NCI-H2196 (cell line): ENCODE results near the gene PHF5A.
A peak's percentile ranks its signal among the peaks of the same experiment; 100 is the strongest.

Experiments used
- DNase-seq: peaks from one replicate; lab custom pipeline; 2025; ENCODE audit not compliant: unreplicated experiment; lab: John Stamatoyannopoulos, UW

The PHF5A gene, protein sequence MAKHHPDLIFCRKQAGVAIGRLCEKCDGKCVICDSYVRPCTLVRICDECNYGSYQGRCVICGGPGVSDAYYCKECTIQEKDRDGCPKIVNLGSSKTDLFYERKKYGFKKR

DNA sequence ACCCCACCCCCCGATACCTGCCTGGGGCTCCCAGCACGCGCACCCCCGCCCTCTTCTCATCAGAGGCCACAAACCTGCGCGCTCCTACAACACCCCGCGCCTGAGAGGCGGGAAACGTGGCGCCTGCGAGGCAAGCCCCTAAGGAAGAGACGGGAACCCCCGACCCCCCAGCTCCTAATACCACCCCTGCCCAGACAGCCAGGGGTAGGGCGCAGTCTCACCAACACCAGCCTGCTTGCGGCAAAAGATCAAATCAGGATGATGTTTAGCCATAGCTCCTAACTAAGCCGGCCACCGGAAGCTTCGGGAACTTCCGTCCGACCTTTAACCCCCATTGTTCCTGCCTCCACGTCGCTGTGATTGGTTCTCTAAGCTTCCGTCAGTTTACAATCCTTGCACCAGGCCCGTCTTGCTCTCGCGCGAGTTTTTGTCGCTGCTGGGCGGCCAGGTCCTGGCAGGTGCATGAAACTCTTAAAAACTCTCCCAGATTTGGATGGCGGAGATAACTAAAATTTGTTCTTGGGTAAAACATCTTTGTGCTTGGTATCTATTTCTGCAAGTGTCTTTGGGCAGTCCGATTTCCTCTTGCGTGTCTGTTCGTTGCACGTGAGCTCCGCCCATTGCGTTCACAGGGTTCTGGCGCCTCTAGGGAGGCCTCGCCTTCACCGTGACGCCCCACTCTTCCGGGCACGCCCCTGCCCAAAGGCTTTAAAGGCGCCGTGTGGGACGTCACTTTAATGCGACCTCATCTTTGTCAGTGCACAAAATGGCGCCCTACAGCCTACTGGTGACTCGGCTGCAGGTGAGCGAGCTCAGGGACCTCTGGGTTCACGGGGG is at the start of gene PHF5A, which contains the start of gene ACO2:
TSS of gene PHF5A (minus strand) at position 312 of the 837 bp plus-strand sequence. CDS start at position 273, 39 bp downstream.
TSS of gene ACO2 (plus strand) at position 737 of the 837 bp plus-strand sequence. CDS start at position 767, 30 bp downstream.
- peak; percentile 96 for DNase-seq

DNA sequence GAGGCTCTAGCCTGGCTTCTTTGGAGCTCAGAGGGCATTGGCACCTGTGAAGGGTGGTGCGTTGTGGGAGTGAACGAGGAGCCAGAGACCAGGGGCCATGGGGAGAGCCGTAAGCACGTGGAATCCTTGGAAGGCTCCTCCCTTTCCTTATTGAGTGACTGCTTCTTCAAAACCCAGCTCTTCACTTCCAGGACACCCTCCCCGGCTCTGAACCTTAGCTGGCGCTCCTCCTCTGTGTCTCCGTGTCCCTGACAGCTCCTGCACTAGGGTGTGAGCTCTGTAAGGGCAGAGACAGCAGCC is 49.5 kb upstream of the PHF5A start:
- DNase-seq, result no peak

DNA sequence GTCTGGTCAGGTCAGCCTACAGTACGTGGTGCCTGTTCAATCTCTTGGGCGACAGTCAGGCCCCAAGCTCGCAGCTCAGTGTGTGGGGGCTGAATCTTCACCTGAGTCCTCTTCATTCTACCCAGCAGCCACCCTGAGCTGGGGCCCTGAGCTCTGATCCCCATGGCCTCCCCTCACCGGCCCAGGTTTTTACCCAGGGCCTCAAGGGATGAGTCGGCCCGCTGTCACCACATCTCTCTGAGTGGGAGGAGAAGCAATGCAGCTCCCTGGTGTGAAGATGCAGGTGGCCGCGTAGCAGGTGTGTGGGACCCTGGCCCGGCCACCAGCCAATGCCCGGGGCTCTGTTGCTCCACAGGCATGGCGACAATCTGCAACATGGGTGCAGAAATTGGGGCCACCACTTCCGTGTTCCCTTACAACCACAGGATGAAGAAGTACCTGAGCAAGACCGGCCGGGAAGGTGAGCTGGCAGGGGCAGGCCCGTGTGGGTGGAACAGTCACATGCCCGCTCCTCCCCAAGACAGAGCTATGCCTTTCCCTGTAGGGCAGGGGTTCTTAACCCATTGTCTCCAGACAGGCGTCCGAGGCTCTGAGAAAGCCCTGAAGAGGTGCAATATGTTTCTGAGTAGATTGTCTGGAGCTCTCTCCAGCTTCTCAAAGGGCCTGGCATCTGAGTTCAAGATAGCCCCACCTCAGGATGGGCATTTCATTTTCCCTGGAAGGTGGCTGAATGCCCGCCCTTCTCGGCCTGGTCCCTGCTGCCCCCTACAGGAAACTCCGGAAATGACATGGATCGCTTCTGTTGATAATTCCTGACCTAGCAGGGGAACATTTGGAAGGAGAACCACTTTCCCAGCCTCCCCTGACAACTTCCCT is 48.9 kb upstream of the PHF5A start:
- peak; percentile 68 for DNase-seq

DNA sequence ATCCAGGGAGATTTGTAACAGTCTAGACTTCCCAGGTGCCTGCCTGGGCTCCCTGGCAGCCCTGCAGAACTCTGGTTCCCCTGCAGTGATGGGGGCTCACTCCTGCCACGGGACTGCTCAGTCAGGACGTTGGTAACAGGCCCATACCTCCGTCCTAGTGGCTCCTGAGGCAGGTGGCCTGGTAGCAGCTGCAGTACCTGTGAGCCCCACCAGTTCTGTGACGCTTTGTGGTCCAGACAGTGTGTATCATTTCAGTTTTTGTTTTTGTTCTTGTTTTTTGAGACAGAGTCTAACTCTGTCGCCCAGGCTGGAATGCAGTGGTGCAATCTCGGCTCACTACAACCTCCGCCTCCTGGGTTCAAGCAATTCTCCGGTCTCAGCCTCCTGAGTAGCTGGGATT is 48.0 kb upstream of the PHF5A start:
- no peak for DNase-seq

DNA sequence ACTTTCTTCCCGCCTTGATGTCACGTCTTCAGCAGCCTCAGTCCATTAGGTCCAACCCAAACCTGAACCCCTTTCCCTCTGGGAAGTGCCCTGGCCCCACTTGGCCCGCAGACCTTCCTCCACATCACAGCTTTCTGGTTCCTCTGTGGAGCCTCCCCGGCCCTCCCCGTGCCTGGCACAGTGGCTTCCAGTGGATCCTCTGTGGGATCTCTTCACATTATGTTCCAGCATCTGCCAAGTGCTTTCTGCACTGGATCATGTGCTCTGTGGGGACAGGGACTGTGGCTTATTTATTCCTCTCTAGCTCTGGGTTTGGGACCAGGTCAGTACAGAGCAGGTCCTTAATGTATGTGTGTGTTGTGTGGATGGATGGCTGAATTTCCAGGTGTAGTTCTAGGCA is 44.9 kb upstream of the PHF5A start:
- no peak for DNase-seq

DNA sequence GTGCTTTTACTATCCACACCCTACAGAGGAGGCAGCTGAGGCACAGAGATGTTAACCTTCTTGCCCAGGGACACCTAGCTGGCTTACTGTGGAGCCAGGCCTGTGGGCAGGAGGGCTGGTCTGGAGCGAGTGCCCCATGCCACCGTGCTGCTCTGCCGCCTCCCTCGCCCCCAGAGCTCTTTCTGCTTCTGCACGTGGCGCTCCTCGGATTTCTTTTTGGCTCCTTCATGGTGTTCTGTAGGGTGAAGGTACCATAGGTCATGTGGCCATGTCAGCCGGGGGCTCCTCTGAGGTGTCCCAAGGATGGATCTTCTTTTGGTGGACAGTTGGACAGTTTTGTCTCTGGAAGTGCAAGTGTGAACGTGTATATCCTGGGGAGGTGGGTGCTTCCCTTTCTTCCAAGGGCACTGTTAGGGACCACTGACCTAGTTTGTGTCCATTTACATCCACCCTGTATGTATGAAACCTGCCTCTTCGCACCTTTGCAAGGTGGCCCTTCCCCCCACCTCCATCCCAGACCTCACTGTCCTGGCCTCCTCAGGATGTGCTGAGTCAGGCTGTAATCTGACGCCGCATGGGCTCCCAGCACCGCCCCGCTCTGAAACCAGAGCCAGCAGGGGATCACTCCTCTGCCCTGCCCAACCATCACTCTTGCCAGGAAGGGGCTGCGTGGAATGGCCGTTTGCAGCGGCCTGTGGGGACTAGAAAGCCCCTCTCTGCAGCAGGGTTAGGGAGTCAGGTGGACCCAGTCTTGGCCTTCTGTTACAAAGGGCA is 44.1 kb upstream of the PHF5A start:
- no peak for DNase-seq

DNA sequence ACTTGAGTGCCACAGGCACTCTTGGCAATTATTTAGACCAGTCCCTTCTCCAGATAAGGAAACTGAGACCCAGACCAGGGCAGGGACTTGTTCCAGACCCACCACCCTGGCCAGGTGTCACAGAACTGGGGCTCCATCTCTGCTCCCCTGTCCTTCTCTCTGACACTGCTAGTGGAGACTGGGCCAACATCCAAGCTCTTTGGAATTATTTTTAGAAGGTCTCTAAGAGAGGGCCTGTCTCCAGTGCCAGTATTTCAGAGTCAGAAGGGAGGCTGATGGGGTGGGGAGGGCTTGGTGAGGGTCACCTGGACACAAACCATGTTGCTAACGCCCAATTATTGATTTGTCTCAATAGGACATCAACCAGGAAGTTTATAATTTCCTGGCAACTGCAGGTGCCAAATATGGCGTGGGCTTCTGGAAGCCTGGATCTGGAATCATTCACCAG is 43.1 kb upstream of the PHF5A start:
- DNase-seq, result no peak

DNA sequence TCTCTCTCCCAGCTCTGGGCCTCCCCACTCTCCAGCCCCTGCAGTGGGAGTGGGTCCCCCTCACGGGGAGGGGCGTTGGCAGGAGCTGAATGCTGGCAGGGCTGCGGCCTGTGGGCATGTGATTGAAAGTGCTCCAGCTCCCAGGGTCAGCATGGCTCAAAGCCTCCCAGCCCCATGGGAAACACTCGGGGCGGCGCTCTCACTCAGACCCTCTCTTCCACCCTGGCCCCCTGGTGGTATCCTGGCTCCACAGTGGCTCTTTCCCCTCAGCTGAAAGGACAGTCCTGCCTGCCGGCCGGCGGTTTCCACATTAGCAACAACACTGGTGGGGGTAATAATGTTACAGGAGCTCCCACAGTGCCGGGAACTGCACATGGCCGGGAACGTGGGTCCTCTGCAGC is 40.3 kb upstream of the PHF5A start:
- no peak for DNase-seq

DNA sequence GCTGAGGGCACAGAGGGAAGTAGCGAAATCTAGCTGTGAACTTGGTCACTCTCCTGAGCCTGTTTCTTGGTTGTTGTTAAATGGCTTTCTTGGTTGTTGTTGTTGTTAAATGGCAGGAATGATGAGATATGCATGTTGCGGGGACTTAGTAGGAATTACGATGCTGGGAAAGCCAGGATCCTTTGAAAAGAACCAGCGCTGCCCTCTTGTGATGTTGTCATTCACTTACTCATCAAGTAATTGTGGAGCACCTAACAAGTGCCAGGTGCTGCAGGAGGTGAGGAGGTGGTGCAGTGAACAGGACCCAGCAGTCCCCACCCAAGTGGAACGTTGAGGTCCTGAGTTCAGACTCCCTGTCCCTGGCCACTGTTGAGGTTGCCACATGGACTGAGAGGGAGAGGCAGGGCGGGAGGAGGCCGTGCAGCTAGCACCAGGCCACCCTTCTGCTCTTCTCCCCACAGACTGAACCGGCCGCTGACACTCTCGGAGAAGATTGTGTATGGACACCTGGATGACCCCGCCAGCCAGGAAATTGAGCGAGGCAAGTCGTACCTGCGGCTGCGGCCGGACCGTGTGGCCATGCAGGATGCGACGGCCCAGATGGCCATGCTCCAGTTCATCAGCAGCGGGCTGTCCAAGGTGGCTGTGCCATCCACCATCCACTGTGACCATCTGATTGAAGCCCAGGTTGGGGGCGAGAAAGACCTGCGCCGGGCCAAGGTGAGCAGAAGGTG is 39.0 kb upstream of the PHF5A start:
- no peak for DNase-seq

DNA sequence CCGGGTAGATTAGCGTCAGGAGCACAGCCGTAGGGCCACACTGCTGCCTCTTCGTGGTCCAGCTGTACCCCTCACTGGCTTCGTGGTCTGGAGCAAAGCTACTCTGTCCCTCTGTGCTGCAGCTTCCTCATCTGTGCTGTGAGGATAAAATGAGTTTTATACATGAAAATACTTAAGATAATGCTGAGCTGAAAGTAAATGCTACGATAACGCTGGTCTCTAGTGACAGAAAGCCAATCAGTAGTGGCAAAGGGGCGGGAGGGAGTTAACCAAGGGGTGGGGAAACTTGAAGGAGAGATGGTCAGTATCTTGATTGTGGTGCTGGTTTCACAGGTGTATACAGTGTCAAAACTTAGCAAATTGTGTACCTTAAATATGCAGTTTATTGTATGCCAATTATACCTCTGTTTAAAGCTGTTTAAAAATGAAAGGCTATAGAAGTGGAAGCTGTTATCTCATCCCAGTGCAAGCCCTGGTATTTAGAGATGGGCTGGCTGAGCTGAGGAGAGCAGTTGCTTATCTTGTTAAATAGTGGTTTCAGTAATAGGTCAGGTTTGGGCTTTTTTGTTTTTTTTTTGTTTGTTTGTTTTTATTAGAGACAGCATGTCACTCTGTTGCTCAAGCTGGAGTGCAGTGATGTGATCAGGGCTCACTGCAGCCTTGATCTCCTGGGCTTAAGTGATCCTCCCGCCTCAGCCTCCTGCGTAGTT is 37.2 kb upstream of the PHF5A start:
- no peak for DNase-seq

DNA sequence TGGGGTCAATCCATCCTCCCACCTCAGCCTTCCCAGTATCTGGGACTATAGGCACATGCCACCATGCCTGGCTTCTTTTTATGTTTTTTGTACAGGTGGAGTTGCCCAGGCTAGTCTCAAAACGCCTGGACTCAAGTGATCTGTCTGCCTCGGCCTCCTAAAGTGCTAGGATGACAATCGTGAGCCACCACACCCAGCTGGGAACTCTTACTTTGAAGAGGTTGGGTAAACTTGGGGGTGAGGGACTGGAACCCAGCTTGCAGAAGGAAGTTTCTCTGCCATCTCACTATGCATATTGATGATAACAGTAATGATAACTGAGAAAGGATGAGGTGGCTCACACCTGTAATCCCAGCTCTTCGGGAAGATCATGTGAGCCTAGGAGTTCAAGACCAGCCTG is 36.3 kb upstream of the PHF5A start:
- no peak for DNase-seq

DNA sequence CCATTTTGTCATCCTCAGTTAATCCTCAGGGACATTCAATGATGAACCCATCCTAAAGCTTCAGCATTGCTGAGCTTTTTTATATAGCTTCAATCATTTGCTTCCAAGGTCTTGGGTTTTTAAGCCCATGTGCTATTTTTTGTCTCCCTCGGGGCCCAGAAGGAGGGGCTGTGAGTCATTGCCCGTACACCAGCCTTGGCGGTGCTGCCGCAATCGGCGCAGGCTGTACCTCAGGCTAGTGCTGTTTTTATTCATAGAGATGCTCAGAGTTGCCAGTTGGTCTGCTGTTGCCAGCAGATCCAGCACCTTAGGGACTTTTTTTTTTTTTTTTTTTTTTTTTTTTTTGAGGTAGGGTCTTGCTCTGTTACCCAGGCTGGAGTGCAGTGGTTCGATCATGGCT is 35.9 kb upstream of the PHF5A start:
- DNase-seq, result no peak

DNA sequence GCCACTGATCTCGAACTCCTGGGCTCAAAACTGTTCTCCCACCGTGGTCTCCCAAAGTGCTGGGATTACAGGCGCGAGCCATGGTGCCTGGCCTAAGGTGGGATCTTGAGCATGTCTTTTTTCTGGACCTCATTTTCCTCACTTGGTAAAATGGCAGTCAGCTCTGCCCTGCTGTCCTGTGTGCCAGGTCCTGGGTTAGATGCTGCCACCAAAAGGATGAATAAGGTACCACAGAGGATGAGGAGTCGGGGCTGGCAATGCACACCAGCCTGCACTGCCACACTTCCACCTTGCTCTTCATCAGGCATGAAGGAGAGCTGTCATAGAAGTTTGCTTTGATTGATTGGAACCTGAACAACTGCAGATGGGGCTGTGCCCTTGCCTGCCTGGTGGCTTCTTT is 32.7 kb upstream of the PHF5A start:
- no peak for DNase-seq

DNA sequence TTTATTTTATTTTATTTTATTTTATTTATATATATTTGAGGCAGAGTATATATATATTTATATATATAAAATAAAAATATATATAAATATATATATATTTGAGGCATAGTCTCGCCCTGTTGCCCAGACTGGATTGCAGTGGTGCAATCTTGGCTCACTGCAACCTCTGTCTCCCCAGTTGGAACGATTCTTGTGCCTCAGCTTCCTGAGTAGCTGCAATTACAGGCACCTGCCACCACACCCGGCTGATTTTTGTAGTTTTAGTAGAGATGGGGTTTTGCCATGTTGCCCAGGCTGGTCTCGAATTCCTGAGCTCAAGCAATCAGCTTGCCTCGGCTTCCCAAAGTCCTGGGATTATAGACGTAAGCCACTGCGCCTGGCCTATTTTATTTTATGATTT is 31.8 kb upstream of the PHF5A start:
- no peak for DNase-seq

DNA sequence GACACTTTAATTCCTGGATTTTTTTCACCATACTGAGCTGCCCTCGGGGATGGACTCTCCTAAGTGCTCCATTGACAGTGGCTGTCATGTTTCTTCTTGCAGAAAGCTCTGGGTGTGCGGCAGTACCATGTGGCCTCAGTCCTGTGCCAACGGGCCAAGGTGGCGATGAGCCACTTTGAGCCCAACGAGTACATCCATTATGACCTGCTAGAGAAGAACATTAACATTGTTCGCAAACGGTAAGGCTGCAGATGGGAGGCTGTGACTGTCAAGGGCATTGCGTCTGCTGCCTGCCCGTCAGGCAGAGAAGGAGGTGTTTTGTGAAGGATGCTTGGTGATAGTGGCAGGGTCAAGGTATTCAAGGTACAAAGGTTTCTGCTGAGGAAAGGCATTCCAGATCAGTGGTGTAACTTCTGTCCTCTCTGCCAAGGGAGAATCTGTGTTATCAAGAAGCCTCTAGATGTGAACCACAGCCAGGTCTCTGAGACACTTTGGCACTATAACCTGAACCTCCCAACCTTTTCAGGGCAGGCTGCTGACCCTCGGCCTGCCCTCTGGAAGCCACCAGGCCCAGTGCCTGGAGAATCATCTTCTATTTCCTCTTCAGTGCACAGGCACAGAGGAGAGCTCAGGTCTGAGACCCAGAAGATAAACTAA is 31.3 kb upstream of the PHF5A start:
- DNase-seq, result no peak

DNA sequence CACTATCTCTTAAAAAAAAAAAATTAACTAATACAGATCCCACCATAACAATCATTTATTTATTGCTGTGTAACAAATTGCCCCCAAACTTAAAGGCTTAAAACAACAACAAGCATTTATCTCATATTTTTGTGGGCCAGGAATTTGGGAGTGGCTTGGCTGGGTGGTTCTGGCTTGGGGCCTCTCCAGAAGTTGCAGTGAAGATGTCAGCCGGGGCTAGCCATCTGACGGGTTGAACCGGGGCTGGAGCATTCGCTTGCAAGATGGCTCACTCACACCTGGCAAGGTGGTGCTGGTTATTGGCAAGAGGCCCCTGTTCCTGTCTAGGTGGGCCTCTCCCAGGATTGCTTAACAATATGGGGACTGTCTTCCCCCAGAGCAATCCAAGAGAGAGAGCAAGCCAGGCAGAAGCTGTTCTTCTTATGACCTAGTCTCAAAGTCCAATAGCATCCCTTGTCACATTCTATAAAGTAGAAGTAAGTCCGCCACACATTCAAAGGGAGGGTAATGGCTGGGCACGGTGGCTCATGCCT is 29.9 kb upstream of the PHF5A start:
- no peak for DNase-seq

DNA sequence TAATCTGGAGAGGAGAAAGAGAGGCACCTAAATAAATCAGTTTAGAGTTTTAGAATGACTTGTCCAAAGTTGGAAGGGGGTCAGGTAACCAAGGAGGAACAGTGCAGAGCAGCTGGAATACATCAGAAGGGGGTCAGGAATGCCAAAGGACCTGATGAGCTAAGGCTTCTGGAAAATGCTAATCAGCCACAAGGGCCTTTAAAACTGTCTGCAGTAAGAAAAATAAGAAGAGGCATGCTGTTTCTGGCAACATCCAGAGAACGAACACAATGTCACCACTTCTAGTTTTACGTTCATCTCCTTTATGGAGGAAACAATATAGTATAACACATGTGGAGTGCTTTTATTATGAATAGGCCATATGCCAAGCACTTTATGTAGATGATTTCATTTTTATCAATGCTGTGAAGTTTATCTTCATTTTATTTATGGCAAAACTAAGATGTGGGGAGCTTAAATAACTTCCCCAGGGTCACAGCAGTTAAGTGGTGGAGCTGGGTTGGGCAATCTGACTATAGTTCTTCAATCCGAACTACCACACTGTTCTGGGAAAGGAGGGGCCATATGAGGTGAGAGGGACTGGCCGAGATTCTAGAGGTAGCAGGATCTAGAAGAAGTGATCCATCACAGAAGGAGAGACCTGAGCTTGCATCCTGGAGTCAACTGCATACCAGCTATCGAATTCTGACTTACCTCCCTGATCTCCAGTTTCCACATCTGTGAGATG is 23.0 kb upstream of the PHF5A start:
- DNase-seq, result no peak

DNA sequence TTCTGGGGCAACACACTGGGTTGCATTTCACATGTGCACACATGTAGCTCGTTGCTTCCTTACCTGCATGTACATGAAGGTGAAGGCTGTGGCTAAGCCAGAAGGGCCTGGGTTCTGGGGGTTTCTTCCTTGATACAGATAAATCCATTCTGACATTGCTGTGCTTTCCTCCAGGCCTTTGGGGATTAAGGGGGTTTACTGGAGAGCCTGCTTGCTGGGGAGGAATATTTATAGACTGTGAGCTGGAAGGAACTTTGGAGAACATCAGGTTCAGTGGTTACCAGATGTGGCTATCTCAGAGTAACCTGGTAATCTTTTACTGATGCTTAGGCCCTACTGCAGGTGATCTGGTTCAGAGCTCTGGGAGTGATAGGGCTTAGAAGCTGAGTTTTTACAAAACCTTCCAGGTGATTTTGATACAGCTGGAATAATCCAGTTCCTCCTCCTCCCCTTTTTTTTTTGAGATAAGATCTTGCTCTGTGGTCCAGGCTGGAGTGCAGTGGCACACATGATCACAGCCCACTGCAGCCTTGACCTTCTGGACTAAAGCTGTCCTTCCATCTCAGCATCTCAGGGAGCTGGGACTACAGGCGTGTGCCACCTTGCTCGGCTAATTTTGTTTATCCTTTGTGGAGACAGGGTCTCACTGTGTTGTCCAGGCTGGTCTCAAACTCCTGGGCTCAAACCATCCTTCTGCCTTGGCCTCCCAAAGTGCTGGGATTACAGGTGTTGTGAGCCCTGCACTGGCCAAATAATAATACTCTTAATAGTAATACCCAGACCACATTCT is 20.3 kb upstream of the PHF5A start:
- DNase-seq, result no peak
